ENCODE measurements around the gene IQCN.

Gene IQCN

DNA sequence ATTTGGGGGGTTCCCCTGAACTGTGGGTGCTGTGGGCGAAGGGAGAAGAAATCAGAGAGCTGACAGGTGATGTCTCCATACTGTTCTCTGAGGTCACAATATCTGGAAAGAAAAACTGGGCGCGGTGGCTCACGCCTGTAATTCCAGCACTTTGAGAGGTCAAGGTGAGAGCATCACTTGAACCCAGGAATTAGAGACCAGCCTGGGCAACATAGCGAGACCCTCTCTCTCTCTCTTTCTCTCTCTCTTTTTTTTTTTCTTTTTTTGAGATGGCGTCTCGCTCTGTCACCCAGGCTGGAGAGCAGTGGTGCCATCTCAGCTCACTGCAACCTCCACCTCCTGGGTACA lies 21.9 kb downstream of the IQCN start:
- Histone ChIP-seq H3K27ac (no peak overlapping the region), H3K36me3 (peaks cover 0 to 9% (median 9%) of the 10 kb centered on the region in 3 donors), H3K4me1 (no peaks in the 10 kb centered on the region), H3K9me3 (no peaks in the 10 kb centered on the region), H3K4me3 (no peak overlapping the region), H3K27me3 (peaks cover 0 to 6% of the 10 kb centered on the region in 2 donors)
- TF ChIP-seq, protein P1, sequence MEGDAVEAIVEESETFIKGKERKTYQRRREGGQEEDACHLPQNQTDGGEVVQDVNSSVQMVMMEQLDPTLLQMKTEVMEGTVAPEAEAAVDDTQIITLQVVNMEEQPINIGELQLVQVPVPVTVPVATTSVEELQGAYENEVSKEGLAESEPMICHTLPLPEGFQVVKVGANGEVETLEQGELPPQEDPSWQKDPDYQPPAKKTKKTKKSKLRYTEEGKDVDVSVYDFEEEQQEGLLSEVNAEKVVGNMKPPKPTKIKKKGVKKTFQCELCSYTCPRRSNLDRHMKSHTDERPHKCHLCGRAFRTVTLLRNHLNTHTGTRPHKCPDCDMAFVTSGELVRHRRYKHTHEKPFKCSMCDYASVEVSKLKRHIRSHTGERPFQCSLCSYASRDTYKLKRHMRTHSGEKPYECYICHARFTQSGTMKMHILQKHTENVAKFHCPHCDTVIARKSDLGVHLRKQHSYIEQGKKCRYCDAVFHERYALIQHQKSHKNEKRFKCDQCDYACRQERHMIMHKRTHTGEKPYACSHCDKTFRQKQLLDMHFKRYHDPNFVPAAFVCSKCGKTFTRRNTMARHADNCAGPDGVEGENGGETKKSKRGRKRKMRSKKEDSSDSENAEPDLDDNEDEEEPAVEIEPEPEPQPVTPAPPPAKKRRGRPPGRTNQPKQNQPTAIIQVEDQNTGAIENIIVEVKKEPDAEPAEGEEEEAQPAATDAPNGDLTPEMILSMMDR (IDR thresholded peaks at IDR 0.05) = no peak
- no peak for DNase-seq
- intact Hi-C loops (cut with DNase I; ENCODE audit: low total_unique reads) = no loop called here

DNA sequence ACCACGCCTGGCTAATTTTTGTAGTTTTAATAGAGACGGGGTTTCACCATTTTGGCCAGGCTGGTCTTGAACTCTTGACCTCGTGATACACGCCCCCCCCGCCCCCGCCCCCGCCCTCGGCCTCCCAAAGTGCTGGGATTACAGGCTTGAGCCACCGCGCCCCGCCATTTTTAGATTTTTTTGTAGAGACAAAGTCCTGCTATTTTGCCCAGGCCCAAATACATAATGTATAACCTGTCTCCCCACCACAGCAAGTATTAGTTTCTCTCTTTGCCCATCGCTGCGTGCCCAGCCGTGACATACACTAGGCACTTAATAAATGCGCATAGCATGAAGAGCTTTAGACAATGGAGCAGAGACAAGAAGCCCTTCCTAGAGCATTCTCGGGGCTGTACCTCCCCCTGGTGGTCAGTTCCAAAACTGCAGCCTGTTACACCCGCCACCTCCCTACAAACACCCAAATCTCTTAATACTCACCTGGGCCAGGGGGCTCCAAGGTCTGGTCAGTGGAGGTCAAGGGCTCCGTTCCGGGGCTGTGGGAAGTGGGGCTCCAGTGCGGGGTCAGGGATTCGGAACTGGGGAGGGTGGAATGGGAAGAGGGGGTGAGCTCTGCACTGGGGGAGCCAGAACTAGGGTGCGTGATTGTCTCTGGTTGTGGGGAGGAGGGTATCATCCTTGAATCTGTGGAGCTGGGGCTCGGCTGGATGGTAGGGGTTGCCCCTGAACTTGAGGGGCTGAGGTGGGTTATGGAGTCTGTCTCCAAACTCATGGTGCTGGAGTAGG lies 22.5 kb downstream of the IQCN start:
- intact Hi-C loops (cut with DNase I; ENCODE audit: low total_unique reads) = loop anchor here (2.0 kb wide), 1 partner anchor 41 kb away; no protein-coding TSS in a partner anchor
- DNase-seq = peak; percentile 58 to 84
- Histone ChIP-seq H3K27ac (no peak overlapping the region), H3K27me3 (peaks cover 0 to 6% of the 10 kb centered on the region in 2 donors), H3K4me3 (no peak overlapping the region), H3K4me1 (no peaks in the 10 kb centered on the region), H3K9me3 (no peaks in the 10 kb centered on the region), H3K36me3 (peaks cover 0 to 3% (median 3%) of the 10 kb centered on the region in 3 donors)
- TF ChIP-seq, protein P1 (IDR thresholded peaks at IDR 0.05) = peak; percentile 87 to 96

- no peak for DNase-seq
- no peaks in the 10 kb centered on the region for H3K36me3 ChIP-seq
- H3K4me1 ChIP-seq = no peaks in the 10 kb centered on the region
- intact Hi-C loops (cut with DNase I; ENCODE audit: low total_unique reads) = loop anchor here (2.0 kb wide), 1 partner anchor 39 kb away; no protein-coding TSS in a partner anchor
- no peak overlapping the region for H3K4me3 ChIP-seq
- H3K9me3 ChIP-seq = no peaks in the 10 kb centered on the region
- H3K27me3 ChIP-seq = peaks cover 0 to 6% of the 10 kb centered on the region in 2 donors
- TF ChIP-seq, protein P1 (IDR thresholded peaks at IDR 0.05) = no peak
- no peak overlapping the region for H3K27ac ChIP-seq
These were observed 24.4 kb downstream of the IQCN start for GRCh38 chr19:18249834-18250233.

DNA sequence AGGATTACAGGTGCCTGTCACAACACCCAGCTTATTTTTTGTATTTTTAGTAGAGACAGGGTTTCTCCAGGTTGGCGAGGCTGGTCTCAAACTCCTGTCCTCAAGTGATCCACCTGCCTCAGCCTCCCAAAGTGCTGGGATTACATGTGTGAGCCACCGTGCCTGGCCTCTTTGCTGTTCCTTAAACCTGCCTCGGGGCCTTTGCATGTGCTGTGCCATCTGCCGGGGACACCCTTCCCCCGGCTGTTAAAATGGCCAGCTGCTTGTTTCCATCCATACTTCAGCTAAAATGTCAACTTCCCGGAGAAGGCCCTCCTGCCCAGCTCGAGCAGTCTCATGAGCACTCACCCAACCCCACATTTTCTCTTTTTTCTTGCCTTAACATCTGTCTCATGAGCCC lies 29.0 kb downstream of the IQCN start:
- H3K27me3 ChIP-seq = peaks cover 0 to 6% of the 10 kb centered on the region in 2 donors
- H3K9me3 ChIP-seq = no peaks in the 10 kb centered on the region
- TF ChIP-seq, protein P1 (IDR thresholded peaks at IDR 0.05) = no peak
- intact Hi-C loops (cut with DNase I; ENCODE audit: low total_unique reads) = no loop called here
- no peak overlapping the region for H3K4me3 ChIP-seq
- DNase-seq = no peak
- H3K36me3 ChIP-seq = no peaks in the 10 kb centered on the region
- H3K27ac ChIP-seq = no peak overlapping the region
- no peaks in the 10 kb centered on the region for H3K4me1 ChIP-seq

DNA sequence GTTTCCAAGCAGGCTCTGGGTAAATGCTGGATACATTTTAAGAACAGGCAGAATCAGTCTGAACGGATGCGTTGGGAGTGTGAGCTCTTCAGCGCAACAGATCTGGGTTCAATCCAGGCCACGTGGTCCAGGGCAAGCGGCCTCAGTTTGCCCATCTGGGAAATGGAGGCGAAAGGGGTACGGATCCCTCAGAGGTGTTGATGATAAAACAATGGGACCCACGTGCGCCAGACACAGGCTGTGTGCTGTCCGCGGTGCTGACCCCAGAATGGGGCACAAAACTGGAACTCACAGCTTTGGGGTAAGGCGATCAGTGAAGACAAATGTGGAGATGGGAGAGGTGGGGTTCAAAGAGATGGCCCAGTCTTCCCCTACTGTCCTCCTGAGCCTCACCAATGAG lies 34.9 kb downstream of the IQCN start:
- H3K4me3 ChIP-seq = no peak overlapping the region
- H3K27me3 ChIP-seq = peaks cover 0 to 36% of the 10 kb centered on the region in 2 donors
- no peaks in the 10 kb centered on the region for H3K4me1 ChIP-seq
- no peaks in the 10 kb centered on the region for H3K9me3 ChIP-seq
- intact Hi-C loops (cut with DNase I; ENCODE audit: low total_unique reads) = no loop called here
- DNase-seq = no peak
- TF ChIP-seq, protein P1 (IDR thresholded peaks at IDR 0.05) = no peak
- H3K27ac ChIP-seq = no peak overlapping the region
- H3K36me3 ChIP-seq = no peaks in the 10 kb centered on the region
